GM18498 (cell line): ENCODE data around the gene IKZF3.
"Not testable (repeated sequence)": the region's sequence is repeated elsewhere in the genome, so short reads cannot be mapped to it uniquely, and the experiment has no call there.

Source experiments
- ATAC-seq: cut with Tn5 transposase; IDR thresholded peaks from one replicate; pipeline ENCODE4 v1.9.1; 2021; ENCODE audit warnings: mild to moderate bottlenecking, moderate library complexity; ENCODE audit not compliant: unreplicated experiment

The IKZF3 gene

DNA sequence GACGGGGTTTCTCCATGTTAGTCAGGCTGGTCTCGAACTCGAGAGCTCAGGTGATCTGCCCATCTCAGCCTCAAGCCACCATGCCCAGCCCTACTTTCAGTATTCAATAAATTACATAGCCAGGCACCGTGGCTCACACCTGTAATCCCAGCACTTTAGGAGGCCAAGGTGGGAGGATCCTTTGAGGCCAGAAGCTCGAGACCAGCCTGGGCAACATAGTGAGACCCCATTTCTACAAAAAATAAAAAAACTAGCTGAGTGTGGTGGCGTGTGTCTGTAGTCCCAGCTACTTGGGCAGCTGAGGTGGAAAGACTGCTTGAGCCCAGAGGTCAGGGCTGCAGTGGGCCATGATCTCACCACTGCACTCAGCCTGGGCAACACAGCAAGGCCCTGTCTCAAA, 142.0 kb downstream of the IKZF3 start:
- no peak for ATAC-seq

GRCh38 chr17:39719563-39720355, 144.4 kb downstream of the IKZF3 start:
- no peak for ATAC-seq

- no peak for ATAC-seq
Measured at GRCh38 chr17:39717660-39718059, 146.5 kb downstream of the IKZF3 start.

- ATAC-seq = no peak
Measured at GRCh38 chr17:39716879-39717536, 147.1 kb downstream of the IKZF3 start.

DNA sequence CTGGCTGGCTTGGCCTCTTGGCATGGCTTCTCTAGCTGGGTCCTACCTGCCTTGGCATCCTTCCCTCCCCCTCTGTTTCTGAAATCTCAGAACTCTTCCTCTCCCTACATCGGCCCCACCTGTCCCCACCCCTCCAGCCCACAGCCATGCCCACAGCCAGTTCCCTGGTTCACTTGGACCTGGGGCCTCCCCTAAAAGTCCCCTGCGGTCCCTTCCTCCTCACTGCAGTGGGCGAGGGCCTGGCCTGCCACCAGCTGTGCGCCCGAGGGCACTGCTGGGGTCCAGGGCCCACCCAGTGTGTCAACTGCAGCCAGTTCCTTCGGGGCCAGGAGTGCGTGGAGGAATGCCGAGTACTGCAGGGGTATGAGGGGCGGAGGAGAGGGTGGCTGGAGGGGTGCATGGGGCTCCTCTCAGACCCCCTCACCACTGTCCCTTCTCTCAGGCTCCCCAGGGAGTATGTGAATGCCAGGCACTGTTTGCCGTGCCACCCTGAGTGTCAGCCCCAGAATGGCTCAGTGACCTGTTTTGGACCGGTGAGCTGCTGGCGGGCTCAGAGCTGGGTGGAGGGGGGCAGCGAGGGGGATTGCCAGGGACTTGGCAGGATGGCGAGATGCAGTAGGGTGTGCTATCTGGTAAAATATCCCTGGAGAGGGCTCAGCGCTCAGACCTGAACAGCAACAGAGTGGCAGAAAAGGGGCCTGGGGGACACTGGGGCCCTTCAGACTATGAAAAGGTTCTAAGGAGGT, 147.9 kb downstream of the IKZF3 start:
- ATAC-seq = no peak

DNA sequence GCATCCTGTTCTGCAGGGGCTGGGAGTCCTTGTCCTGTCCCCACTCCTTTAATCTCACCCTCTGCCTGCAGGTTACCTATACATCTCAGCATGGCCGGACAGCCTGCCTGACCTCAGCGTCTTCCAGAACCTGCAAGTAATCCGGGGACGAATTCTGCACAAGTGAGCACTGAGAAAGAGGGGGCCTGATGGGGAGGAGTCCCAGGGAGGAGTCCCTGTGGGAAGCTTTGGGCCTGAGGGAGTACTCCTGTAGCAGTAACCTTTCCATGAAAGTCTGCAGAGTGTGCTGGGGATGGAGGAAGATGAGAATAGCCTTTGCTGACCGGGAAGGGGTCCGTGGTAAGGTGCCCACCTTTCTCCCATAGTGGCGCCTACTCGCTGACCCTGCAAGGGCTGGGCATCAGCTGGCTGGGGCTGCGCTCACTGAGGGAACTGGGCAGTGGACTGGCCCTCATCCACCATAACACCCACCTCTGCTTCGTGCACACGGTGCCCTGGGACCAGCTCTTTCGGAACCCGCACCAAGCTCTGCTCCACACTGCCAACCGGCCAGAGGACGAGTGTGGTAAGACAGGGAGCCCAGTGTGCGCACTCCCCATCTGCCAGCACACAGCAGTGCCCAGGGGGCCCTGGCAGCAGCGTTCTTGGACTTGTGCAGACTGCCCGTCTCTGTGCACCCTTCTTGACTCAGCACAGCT, 148.6 kb downstream of the IKZF3 start:
- no peak for ATAC-seq

- ATAC-seq = no peak
Measured at GRCh38 chr17:39714234-39714633, 149.9 kb downstream of the IKZF3 start.

DNA sequence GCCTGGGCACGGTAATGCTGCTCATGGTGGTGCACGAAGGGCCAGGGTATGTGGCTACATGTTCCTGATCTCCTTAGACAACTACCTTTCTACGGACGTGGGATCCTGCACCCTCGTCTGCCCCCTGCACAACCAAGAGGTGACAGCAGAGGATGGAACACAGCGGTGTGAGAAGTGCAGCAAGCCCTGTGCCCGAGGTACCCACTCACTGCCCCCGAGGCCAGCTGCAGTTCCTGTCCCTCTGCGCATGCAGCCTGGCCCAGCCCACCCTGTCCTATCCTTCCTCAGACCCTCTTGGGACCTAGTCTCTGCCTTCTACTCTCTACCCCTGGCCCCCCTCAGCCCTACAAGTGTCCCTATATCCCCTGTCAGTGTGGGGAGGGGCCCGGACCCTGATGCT, 152.3 kb downstream of the IKZF3 start:
- ATAC-seq = no peak

GRCh38 chr17:39711071-39711470, 153.0 kb downstream of the IKZF3 start:
- ATAC-seq = not testable (repeated sequence)

GRCh38 chr17:39709998-39710964, 153.8 kb downstream of the IKZF3 start:
- ATAC-seq = no peak

- no peak for ATAC-seq
Measured at GRCh38 chr17:39709319-39709997, 154.7 kb downstream of the IKZF3 start.
